NCI-H128 (cell line): Measurements from ENCODE around the gene ZSWIM7.

Experiments used
- DNase-seq: peaks from one replicate; lab custom pipeline; 2025; ENCODE audit not compliant: unreplicated experiment; lab: John Stamatoyannopoulos, UW

ZSWIM7 gene

GRCh38 chr17:15935891-15936290 lies 63.6 kb downstream of the ZSWIM7 start:
- no peak for DNase-seq

GRCh38 chr17:15934866-15935265 lies 64.6 kb downstream of the ZSWIM7 start:
- DNase-seq, result no peak

- no peak for DNase-seq
Measured at GRCh38 chr17:15931394-15931793, 68.1 kb downstream of the ZSWIM7 start.

- no peak for DNase-seq
Measured at GRCh38 chr17:15930426-15930825, 69.1 kb downstream of the ZSWIM7 start.

- DNase-seq, result no peak
Measured at GRCh38 chr17:15929941-15930340, 69.6 kb downstream of the ZSWIM7 start.

- no peak for DNase-seq
Measured at GRCh38 chr17:15928286-15928785, 71.2 kb downstream of the ZSWIM7 start.
